ENCODE results near the gene RINT1.
"Not testable (repeated sequence)": the region's sequence is repeated elsewhere in the genome, so short reads cannot be mapped to it uniquely, and the experiment has no call there.

Gene RINT1

GRCh38 chr7:105591522-105591921 is 59.5 kb downstream of the RINT1 start:
- no peak overlapping the region for H3K27ac Mint-ChIP-seq
- DNase-seq (no peak), ATAC-seq (replicated peaks) (no peak)
- no peaks in the 10 kb centered on the region for H3K36me3 Mint-ChIP-seq (ENCODE audit: insufficient read depth)
- no peaks in the 10 kb centered on the region for H3K27me3 Mint-ChIP-seq
- H3K4me3 Mint-ChIP-seq: no peak overlapping the region
- peaks cover 4 to 6% of the 10 kb centered on the region in 2 donors for H3K4me1 Mint-ChIP-seq (ENCODE audit: low read depth in 2 of 2)
- no peaks in the 10 kb centered on the region for H3K9me3 Mint-ChIP-seq

DNA sequence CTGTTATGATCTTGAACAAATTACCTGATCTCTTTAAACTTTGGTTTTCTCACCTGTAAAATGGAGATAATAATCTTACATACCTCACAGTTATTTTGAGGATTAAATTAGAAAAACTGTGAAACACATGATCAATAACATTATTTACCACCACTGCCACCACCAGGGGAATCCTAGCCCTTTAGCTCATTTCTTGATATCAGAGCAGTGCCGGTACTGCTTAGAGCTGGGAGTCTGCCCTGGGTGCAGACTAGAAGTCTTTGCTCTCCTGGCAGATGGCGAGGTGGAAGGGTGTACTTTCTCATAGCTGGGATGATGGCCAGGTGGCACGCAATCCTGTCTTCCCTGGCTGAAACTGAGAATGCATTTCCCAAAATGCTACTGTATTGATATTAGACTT is 62.0 kb downstream of the RINT1 start:
- peaks cover 4 to 6% of the 10 kb centered on the region in 2 donors for H3K4me1 Mint-ChIP-seq (ENCODE audit: low read depth in 2 of 2)
- no peaks in the 10 kb centered on the region for H3K36me3 Mint-ChIP-seq (ENCODE audit: insufficient read depth)
- peak overlapping the region in 1 of 2 donors; percentile 44 for H3K27ac Mint-ChIP-seq
- no peak for DNase-seq
- ATAC-seq (replicated peaks): no peak
- no peaks in the 10 kb centered on the region for H3K9me3 Mint-ChIP-seq
- no peaks in the 10 kb centered on the region for H3K27me3 Mint-ChIP-seq
- H3K4me3 Mint-ChIP-seq: no peak overlapping the region

DNA sequence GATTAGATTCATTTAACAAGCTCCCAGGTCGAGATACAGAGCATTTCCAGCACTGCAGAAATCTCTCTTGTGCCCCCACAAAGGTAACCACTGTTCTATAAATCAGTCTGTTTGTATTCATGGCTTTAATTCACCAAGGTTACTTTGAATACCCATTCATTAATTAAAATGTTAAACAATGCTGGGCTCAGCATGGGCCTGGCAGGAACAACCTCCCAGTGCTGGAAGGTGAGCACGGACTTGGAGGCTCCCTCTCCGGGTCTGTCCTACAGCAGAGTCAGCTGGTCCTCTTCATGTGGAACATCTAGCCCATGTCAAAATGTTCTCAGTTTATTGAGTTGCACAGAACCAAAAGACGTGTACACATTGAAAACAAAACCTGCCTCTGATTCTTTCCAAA is 64.9 kb downstream of the RINT1 start:
- Mint-ChIP-seq H3K9me3 (no peaks in the 10 kb centered on the region), H3K4me1 (ENCODE audit: low read depth in 2 of 2) (peaks cover 0 to 1% of the 10 kb centered on the region in 2 donors), H3K36me3 (ENCODE audit: insufficient read depth) (no peaks in the 10 kb centered on the region), H3K4me3 (no peak overlapping the region), H3K27me3 (peaks cover 11 to 16% of the 10 kb centered on the region in 2 donors), H3K27ac (no peak overlapping the region)
- DNase-seq (no peak), ATAC-seq (replicated peaks) (no peak)

- not testable (repeated sequence) for H3K4me3 Mint-ChIP-seq; H3K27ac Mint-ChIP-seq; H3K4me1 Mint-ChIP-seq (ENCODE audit: low read depth in 2 of 2); H3K9me3 Mint-ChIP-seq; DNase-seq; ATAC-seq (replicated peaks); H3K36me3 Mint-ChIP-seq (ENCODE audit: insufficient read depth)
- peaks cover 16 to 18% of the 10 kb centered on the region in 2 donors for H3K27me3 Mint-ChIP-seq
Observed at GRCh38 chr7:105599080-105599479, 67.1 kb downstream of the RINT1 start.

DNA sequence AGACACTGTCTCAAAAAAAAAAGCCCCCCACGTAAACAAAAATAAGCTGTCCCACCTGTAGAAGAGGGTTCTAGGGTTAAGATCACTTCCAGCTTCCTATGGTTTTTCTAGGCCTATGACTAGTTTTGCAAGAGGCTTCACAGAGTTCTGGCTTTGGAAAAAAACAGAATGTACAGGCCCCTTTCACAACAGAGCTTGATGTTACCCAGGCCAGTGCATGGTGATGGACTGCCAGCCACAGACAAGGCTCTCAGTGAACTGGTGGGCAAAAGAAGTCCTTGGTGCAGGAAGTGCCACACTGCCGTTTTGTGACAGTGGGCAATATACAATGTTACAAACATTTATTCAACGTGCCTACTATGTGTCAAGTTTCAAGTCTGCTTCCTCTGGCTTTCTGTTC is 67.5 kb downstream of the RINT1 start:
- DNase-seq: no peak

DNA sequence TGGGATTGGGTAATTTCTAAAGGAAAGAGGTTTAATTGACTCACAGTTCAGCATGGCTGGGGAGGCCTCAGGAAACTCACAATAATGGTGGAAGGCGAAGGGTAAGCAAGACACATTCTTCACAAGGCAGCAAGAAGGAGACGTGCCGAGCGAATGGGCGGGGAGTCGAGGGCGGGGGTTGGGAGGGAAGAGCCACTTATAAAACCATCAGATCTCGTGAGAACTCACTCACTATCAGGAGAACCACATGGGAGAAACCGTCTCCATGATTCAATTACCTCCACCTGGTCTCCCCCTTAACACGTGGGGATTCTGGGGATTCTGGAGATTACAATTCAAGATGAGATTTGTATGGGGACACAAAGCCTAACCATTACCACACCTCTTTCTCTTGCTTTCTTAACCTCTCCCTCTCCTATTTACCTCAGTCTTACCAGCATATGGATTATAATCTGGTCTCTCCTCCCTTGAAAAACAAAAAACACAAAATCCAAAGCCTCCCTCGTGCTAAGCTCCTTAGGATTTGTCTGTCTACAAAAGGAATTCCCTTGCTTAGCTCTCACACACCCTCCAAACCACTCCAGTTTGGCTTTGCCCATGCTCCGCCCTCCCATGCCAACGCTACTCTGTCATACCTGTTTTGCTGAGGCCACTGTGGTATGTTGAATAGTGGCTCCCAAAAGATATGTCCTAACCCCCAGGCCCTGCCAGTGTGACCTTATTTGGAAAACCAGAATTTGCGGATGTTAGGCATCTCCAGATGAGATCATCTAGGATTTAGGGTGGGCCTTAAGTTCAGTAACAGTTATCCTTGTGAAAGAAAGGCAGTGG is 68.9 kb downstream of the RINT1 start:
- H3K9me3 Mint-ChIP-seq: no peaks in the 10 kb centered on the region
- ATAC-seq (replicated peaks): no peak

More for the DNA sequence above, 67.5 kb downstream of the RINT1 start:
- Mint-ChIP-seq H3K36me3 (ENCODE audit: insufficient read depth) (peaks cover 3% of the 10 kb centered on the region), H3K27me3 (peaks cover 16 to 18% of the 10 kb centered on the region in 2 donors), H3K9me3 (no peaks in the 10 kb centered on the region), H3K4me3 (no peak overlapping the region), H3K4me1 (ENCODE audit: low read depth in 2 of 2) (peaks cover 0 to 1% of the 10 kb centered on the region in 2 donors), H3K27ac (no peak overlapping the region)
- ATAC-seq (replicated peaks): no peak

GRCh38 chr7:105602325-105603305 is 70.6 kb downstream of the RINT1 start:
- Mint-ChIP-seq H3K27ac (no peak overlapping the region), H3K36me3 (ENCODE audit: insufficient read depth) (peaks cover 11% of the 10 kb centered on the region), H3K4me3 (no peak overlapping the region), H3K9me3 (no peaks in the 10 kb centered on the region), H3K4me1 (ENCODE audit: low read depth in 2 of 2) (peaks cover 0 to 1% of the 10 kb centered on the region in 2 donors), H3K27me3 (peaks cover 16 to 18% of the 10 kb centered on the region in 2 donors)
- no peak for ATAC-seq (replicated peaks)
- DNase-seq: no peak

More for the DNA sequence above, 68.9 kb downstream of the RINT1 start:
- DNase-seq: no peak
- Mint-ChIP-seq H3K4me3 (no peak overlapping the region), H3K27me3 (peaks cover 16 to 18% of the 10 kb centered on the region in 2 donors), H3K4me1 (ENCODE audit: low read depth in 2 of 2) (peaks cover 0 to 1% of the 10 kb centered on the region in 2 donors), H3K27ac (no peak overlapping the region), H3K36me3 (ENCODE audit: insufficient read depth) (peaks cover 7% of the 10 kb centered on the region)

DNA sequence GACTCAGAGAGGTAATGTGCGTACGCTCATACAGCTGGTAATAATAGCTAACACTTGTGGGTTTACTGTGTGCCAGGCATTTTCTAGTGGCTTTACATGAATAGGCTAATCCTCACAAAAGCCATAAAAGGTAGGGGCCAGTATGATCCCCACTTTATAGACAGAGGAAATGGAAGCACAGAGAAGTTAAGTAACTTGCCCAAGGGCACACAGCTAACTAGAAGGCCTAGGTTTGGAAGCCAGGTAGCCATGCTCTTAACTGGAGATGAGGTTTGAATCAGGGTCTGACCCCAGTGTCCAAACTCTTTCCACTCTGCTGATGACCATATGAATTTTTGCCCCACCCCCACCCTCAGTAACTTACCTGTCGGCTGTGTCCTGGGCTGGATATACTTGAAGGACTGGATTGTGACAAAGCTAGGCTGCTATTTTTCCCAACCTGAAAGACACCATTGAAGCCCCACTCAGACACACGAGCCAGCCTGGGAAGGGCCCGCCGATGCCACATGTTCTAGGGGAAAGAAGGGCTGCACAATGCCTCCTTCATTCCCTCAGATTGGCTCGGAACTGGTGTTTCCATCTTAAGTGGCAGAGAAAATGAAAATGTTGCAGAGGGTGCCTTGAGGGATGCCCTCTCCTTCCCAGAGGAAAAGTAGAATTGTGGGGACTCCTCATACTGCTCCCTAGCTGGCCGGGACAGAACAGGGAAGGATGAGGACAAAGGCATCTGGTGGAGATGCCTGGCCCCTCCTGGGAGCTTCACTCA is 78.3 kb downstream of the RINT1 start:
- no peaks in the 10 kb centered on the region for H3K27me3 Mint-ChIP-seq
- DNase-seq (no peak), ATAC-seq (replicated peaks) (no peak)
- no peak overlapping the region for H3K4me3 Mint-ChIP-seq
- H3K4me1 Mint-ChIP-seq (ENCODE audit: low read depth in 2 of 2): peaks cover 0 to 4% of the 10 kb centered on the region in 2 donors
- no peak overlapping the region for H3K27ac Mint-ChIP-seq
- H3K36me3 Mint-ChIP-seq (ENCODE audit: insufficient read depth): peaks cover 22% of the 10 kb centered on the region
- H3K9me3 Mint-ChIP-seq: no peaks in the 10 kb centered on the region

- no peak overlapping the region for H3K27ac Mint-ChIP-seq
- no peak overlapping the region for H3K4me3 Mint-ChIP-seq
- ATAC-seq (replicated peaks) (no peak), DNase-seq (no peak)
- no peaks in the 10 kb centered on the region for H3K27me3 Mint-ChIP-seq
- H3K9me3 Mint-ChIP-seq: no peaks in the 10 kb centered on the region
- H3K4me1 Mint-ChIP-seq (ENCODE audit: low read depth in 2 of 2): peaks cover 0 to 4% of the 10 kb centered on the region in 2 donors
- H3K36me3 Mint-ChIP-seq (ENCODE audit: insufficient read depth): peaks cover 22% of the 10 kb centered on the region
Observed at GRCh38 chr7:105611856-105612775, 80.1 kb downstream of the RINT1 start.

- Mint-ChIP-seq H3K36me3 (ENCODE audit: insufficient read depth) (peaks cover 17% of the 10 kb centered on the region), H3K4me3 (no peak overlapping the region), H3K9me3 (no peaks in the 10 kb centered on the region), H3K4me1 (ENCODE audit: low read depth in 2 of 2) (peaks cover 0 to 4% of the 10 kb centered on the region in 2 donors), H3K27me3 (no peaks in the 10 kb centered on the region), H3K27ac (no peak overlapping the region)
- ATAC-seq (replicated peaks) (no peak), DNase-seq (no peak)
Observed at GRCh38 chr7:105612806-105613205, 80.8 kb downstream of the RINT1 start.

DNA sequence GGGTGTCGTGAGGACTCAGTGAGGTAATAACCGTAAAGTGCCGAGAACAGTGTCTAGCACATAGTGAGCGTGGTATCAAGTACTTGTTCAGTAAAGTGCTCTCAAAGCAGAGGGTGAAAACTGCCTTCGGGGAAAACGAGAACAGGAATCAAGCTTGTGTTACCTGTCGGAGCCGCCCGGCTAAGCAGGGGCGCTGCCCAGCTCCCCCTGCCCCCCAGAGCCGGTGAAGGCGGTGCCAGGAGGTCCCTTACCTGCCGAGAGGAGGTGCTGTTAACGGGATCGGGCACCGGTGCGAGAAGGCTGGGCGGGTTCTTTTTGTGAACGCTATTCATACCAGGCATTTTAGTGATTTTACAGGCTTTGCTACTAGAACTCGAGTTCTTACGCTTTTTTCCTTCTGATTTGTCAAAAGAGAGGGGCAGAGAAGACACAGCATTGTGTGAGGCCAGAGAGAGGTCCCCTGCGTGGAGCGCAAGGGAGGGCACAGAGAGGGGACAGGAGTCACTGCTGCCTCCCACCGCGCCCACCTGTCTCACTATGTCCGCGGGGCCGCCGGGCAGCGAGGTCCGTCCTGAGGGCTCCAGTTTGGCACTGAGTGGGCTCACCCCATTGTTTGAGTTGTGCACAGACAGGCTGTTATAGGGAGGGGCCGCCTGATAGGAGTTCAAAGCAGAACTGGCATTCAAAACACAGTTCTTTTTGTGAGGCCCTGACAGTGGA is 81.8 kb downstream of the RINT1 start:
- Mint-ChIP-seq H3K27me3 (no peaks in the 10 kb centered on the region), H3K4me1 (ENCODE audit: low read depth in 2 of 2) (peaks cover 0 to 4% of the 10 kb centered on the region in 2 donors), H3K4me3 (no peak overlapping the region), H3K9me3 (no peaks in the 10 kb centered on the region), H3K36me3 (ENCODE audit: insufficient read depth) (peaks cover 20% of the 10 kb centered on the region), H3K27ac (peak overlapping the region in 1 of 2 donors; percentile 68)
- DNase-seq: no peak
- no peak for ATAC-seq (replicated peaks)

Measured in effector memory CD8-positive, alpha-beta T cell (primary cell).